Measurements from ENCODE around the gene ZNF654.
"Not testable (repeated sequence)": the region's sequence is repeated elsewhere in the genome, so short reads cannot be mapped to it uniquely, and the experiment has no call there.

The ZNF654 gene

GRCh38 chr3:88142094-88142624 is 83.1 kb downstream of the ZNF654 start:
- DNase-seq, result no peak

- no peak for DNase-seq
Measured at GRCh38 chr3:88147261-88147660, 88.2 kb downstream of the ZNF654 start.

GRCh38 chr3:88148651-88149050 is 89.6 kb downstream of the ZNF654 start:
- DNase-seq, result no peak

GRCh38 chr3:88149101-88149508 is 90.0 kb downstream of the ZNF654 start:
- DNase-seq, result no peak

GRCh38 chr3:88149509-88150362 is 90.7 kb downstream of the ZNF654 start, which contains the start of gene C3orf38:
C3orf38 (plus strand) TSS chr3:88149959; CDS start chr3:88150053, 94 bp downstream.
- DNase-seq, result peak; percentile 94

GRCh38 chr3:88150371-88150770 is 91.3 kb downstream of the ZNF654 start:
- DNase-seq, result no peak

- DNase-seq, result no peak
Measured at GRCh38 chr3:88150806-88151205, 91.8 kb downstream of the ZNF654 start.

- no peak for DNase-seq
Measured at GRCh38 chr3:88151358-88151757, 92.3 kb downstream of the ZNF654 start.

- no peak for DNase-seq
Measured at GRCh38 chr3:88152841-88153240, 93.8 kb downstream of the ZNF654 start.

- no peak for DNase-seq
Measured at GRCh38 chr3:88166419-88166971, 107.4 kb downstream of the ZNF654 start.

GRCh38 chr3:88167173-88167572 is 108.1 kb downstream of the ZNF654 start:
- DNase-seq, result no peak

- no peak for DNase-seq
Measured at GRCh38 chr3:88167704-88168103, 108.6 kb downstream of the ZNF654 start.

- no peak for DNase-seq
Measured at GRCh38 chr3:88168171-88168570, 109.1 kb downstream of the ZNF654 start.

GRCh38 chr3:88180398-88180999 is 121.4 kb downstream of the ZNF654 start:
- no peak for DNase-seq

- DNase-seq, result not testable (repeated sequence)
Measured at GRCh38 chr3:88182165-88182918, 123.3 kb downstream of the ZNF654 start.

- DNase-seq, result peak; percentile 22
Measured at GRCh38 chr3:88188436-88188835, 129.4 kb downstream of the ZNF654 start.

- peak; percentile 89 for DNase-seq
Measured at GRCh38 chr3:88189361-88189810, 130.3 kb downstream of the ZNF654 start.

GRCh38 chr3:88191872-88192409 is 132.9 kb downstream of the ZNF654 start:
- DNase-seq, result no peak

GRCh38 chr3:88192631-88193030 is 133.6 kb downstream of the ZNF654 start:
- no peak for DNase-seq
